Measurements from ENCODE around the gene GJE1.

Gene GJE1

DNA sequence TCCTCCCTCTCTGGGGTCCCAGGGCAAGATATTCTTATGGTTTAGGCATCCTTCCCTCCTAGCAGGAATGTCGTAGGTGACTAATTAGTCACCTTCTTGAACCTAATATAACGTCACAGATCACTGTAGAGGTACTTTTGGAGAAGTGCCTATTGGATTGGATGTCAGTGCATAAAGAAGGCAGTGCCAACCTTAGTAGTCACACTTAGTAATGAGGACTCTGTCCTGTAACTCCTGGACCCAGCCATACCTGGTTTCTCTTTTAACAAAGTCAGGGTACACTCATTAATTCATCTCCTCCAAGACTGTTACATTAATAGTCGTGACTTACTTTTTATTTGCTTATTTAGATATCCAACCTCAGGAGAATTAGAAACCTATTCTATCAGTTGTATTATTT lies 34.3 kb downstream of the GJE1 start:
- no peak for DNase-seq

GRCh38 chr6:142167486-142167885 lies 34.8 kb downstream of the GJE1 start:
- DNase-seq = no peak

- DNase-seq = no peak
Measured at GRCh38 chr6:142171351-142171750, 38.6 kb downstream of the GJE1 start.

DNA sequence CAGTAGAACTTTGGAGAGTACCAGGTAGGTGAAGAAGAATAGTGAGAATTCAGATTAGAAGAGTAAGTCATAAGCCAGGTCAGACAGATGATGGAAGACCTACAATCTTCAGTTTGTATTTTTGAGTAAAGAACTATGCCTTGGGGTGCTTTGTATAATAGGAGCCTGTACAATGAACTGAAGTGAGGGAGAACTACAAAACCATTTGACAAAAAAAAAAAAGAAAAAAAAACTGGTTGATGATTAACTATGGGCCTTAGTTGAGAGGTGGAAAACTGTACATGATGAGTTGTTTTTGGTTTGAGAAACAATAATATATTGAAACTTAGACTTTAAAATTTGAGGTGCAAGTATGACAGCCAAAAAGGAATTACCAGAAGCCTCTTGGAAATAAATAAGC lies 40.0 kb downstream of the GJE1 start:
- DNase-seq = no peak

GRCh38 chr6:142173980-142174379 lies 41.3 kb downstream of the GJE1 start:
- no peak for DNase-seq

DNA sequence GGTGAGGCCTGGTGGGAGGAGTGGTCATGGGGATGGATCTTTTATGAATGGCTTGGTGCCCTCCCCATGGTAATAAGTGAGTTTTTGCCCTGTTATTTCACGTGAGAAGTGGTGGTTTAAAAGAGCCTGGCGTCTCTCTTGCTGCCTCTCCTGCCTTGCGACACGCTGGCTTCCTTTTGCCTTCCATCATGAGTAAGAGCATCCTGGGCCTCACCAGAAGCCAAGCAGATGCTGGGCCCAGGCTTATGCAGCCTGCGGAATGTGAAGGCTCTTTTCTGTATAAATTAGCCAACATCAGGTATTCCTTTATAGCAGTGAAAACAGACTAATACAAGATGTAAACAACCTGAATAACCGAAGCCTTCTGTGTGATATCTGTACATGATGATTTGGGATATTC lies 42.0 kb downstream of the GJE1 start:
- DNase-seq = no peak

DNA sequence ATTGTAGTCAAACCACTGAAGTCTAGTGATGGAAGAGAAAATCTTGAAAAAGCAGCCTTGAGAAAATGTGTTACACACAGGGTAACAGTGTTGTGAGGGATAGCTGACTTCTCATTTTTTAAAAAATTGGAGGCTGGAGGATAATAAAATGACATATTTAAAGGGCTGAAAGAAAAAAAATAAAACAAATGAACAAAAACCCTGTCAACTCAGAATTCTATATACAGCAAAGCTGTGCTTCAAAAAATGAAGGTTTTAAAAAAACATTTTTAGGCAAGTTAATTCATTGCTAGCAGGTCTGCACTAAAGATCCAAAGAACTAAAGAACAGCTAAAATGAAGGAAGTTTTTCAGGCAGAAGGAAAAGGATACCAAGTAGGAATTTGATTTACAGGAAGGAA lies 45.4 kb downstream of the GJE1 start:
- DNase-seq = no peak

GRCh38 chr6:142182004-142182403 lies 49.3 kb downstream of the GJE1 start:
- no peak for DNase-seq

DNA sequence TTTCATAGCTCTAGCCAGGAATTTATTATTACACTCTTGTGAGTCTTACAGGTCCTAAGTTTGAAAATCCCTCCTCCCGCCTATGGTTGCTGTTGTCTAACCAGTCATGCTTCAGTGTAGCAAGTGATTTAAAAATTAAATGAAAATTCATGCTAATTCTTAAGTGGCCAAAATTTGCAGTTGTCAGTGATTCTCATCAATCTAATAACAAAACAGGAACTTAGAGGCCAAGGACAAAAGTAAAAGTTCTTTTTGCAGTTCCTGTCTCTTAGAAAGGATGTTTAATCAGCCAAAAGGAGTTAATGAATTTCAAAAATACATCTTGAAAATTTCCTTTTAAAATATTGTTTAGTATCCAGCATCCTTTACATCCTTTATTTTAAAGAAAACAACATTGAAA lies 50.6 kb downstream of the GJE1 start:
- no peak for DNase-seq

GRCh38 chr6:142184307-142184706 lies 51.6 kb downstream of the GJE1 start:
- no peak for DNase-seq
